Measurements from ENCODE around the gene TIMP2.

DNA sequence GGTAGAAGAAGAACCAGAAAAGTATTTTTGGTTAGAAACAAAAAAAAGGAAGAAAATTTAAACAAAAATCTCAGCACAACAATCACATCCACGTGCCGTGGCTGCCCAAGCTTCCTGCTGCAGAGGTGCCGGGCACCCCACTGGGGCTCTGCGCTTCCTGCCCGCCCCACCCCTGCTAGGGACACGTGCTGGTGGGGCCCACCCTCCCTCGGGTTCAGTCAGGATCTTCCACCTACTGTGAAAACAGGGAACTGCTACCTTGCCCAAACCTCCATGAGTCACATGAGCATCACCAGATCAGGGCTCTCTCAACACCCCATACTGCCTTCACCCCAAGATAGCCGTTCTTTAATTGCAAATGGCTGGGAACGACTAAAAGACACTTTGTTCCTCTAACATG lies 118.7 kb downstream of the TIMP2 start:
- TF ChIP-seq, protein P1, sequence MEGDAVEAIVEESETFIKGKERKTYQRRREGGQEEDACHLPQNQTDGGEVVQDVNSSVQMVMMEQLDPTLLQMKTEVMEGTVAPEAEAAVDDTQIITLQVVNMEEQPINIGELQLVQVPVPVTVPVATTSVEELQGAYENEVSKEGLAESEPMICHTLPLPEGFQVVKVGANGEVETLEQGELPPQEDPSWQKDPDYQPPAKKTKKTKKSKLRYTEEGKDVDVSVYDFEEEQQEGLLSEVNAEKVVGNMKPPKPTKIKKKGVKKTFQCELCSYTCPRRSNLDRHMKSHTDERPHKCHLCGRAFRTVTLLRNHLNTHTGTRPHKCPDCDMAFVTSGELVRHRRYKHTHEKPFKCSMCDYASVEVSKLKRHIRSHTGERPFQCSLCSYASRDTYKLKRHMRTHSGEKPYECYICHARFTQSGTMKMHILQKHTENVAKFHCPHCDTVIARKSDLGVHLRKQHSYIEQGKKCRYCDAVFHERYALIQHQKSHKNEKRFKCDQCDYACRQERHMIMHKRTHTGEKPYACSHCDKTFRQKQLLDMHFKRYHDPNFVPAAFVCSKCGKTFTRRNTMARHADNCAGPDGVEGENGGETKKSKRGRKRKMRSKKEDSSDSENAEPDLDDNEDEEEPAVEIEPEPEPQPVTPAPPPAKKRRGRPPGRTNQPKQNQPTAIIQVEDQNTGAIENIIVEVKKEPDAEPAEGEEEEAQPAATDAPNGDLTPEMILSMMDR (IDR thresholded peaks at IDR 0.05): no peak
- TF ChIP-seq POLR2A (IDR thresholded peaks at IDR 0.05): no peak

Measured in breast epithelium (tissue), 3 donors.